GM12891 (cell line): ENCODE data around the gene TMCC3.

Experiments used
- DNase-seq: peaks from one replicate; pipeline ENCODE4 v3.0.0; 2011; ENCODE audit warnings: low spot score; ENCODE audit not compliant: insufficient read length
- FAIRE-seq: peaks from 2 replicates; lab custom pipeline; 2011; peaks lifted over from hg19 to GRCh38; lab: Jason Lieb, UNC
- PAX5 ChIP-seq: IDR thresholded peaks from 2 replicates; pipeline ENCODE4 v1.6.1; 2011; ENCODE audit warnings: low read length, moderate library complexity, mild to moderate bottlenecking; ENCODE audit not compliant: insufficient read depth, severe bottlenecking
- POLR2A ChIP-seq: IDR thresholded peaks from 2 replicates; pipeline ENCODE4 v1.6.1; 2011; ENCODE audit warnings: low read depth, low read length, control low read depth
- POLR2AphosphoS5 ChIP-seq: IDR thresholded peaks from 2 replicates; pipeline ENCODE4 v1.6.1; 2011; ENCODE audit warnings: low read depth, low read length, control low read depth
- POU2F2 ChIP-seq: IDR thresholded peaks from 2 replicates; pipeline ENCODE4 v1.6.1; 2011; ENCODE audit warnings: low read depth, mild to moderate bottlenecking, control low read depth, low read length, moderate library complexity
- SPI1 ChIP-seq: IDR thresholded peaks from 2 replicates; pipeline ENCODE4 v1.6.1; 2011; ENCODE audit warnings: low read depth, low read length, control low read depth
- TAF1 ChIP-seq: IDR thresholded peaks from 2 replicates; pipeline ENCODE4 v1.6.1; 2011; ENCODE audit warnings: low read depth, low read length, control low read depth

Gene TMCC3

GRCh38 chr12:94658931-94659330 is 8.6 kb upstream of the TMCC3 start:
- DNase-seq = no peak
- peak; percentile 77 for FAIRE-seq
- no peak for TF ChIP-seq PAX5
- TF ChIP-seq SPI1 = no peak
- no peak for TF ChIP-seq POU2F2
- no peak for TF ChIP-seq TAF1
- no peak for TF ChIP-seq POLR2A
- no peak for TF ChIP-seq POLR2AphosphoS5

GRCh38 chr12:94656556-94656955 is 6.2 kb upstream of the TMCC3 start:
- DNase-seq = no peak
- no peak for TF ChIP-seq POU2F2
- TF ChIP-seq POLR2A = no peak
- no peak for TF ChIP-seq PAX5
- no peak for TF ChIP-seq SPI1
- TF ChIP-seq TAF1 = no peak
- TF ChIP-seq POLR2AphosphoS5 = no peak
- FAIRE-seq = no peak

GRCh38 chr12:94649349-94650142 is 811 bp downstream of the TMCC3 start:
- TF ChIP-seq POU2F2 (no peak), PAX5 (no peak), SPI1 (no peak), POLR2A (no peak), POLR2AphosphoS5 (no peak), TAF1 (no peak)
- FAIRE-seq (peak; percentile 56), DNase-seq (peak; percentile 43)

GRCh38 chr12:94648578-94648977 is 1.8 kb downstream of the TMCC3 start:
- TF ChIP-seq TAF1 (no peak), SPI1 (no peak), POU2F2 (no peak), POLR2AphosphoS5 (no peak), PAX5 (no peak), POLR2A (no peak)
- FAIRE-seq = peak; percentile 72
- DNase-seq = no peak

- peak; percentile 89 for FAIRE-seq
- TF ChIP-seq SPI1 (peak; percentile 53; the same call in 1 of the 2 replicates), TAF1 (no peak), PAX5 (no peak), POU2F2 (no peak), POLR2AphosphoS5 (no peak), POLR2A (no peak)
- no peak for DNase-seq
Observed at GRCh38 chr12:94644141-94644979, 6.0 kb downstream of the TMCC3 start.

GRCh38 chr12:94643606-94644005 is 6.8 kb downstream of the TMCC3 start:
- FAIRE-seq (peak; percentile 70), DNase-seq (no peak)
- TF ChIP-seq PAX5 = no peak
- no peak for TF ChIP-seq POLR2AphosphoS5
- TF ChIP-seq POLR2A = no peak
- no peak for TF ChIP-seq POU2F2
- TF ChIP-seq SPI1 = no peak

GRCh38 chr12:94641283-94641682 is 9.1 kb downstream of the TMCC3 start:
- TF ChIP-seq POLR2A (no peak), POLR2AphosphoS5 (no peak), TAF1 (no peak), SPI1 (no peak), PAX5 (no peak), POU2F2 (no peak)
- no peak for FAIRE-seq
- no peak for DNase-seq

GRCh38 chr12:94640134-94640928 is 10.0 kb downstream of the TMCC3 start:
- no peak for TF ChIP-seq POLR2AphosphoS5
- no peak for TF ChIP-seq TAF1
- no peak for TF ChIP-seq POLR2A
- TF ChIP-seq POU2F2 = peak; percentile 48; the same call in 1 of the 2 replicates
- TF ChIP-seq PAX5 = peak; percentile 56
- no peak for TF ChIP-seq SPI1
- no peak for DNase-seq
- FAIRE-seq = peak; percentile 62

GRCh38 chr12:94638521-94638920 is 11.8 kb downstream of the TMCC3 start:
- TF ChIP-seq POLR2AphosphoS5 (no peak), TAF1 (no peak), POLR2A (no peak), PAX5 (no peak)
- DNase-seq = no peak
- no peak for FAIRE-seq
